ENCODE data around the gene SPIN2A. TPM values are rescaled to one million over a fixed set of nuclear protein-coding genes. Genes with fewer than 3 reads are reported as not detected.
A peak's percentile ranks its signal among the peaks of the same experiment; 100 is the strongest.
"Not testable (repeated sequence)": the region's sequence is repeated elsewhere in the genome, so short reads cannot be mapped to it uniquely, and the experiment has no call there.

Gene SPIN2A
- total RNA-seq, 1 experiment from 2014 or later, result 0.91 TPM

GRCh38 chrX:57119416-57119815, 17.8 kb downstream of the SPIN2A start:
- CTCF ChIA-PET, result no interaction called here

GRCh38 chrX:57117566-57117965, 19.6 kb downstream of the SPIN2A start:
- H3K4me1 ChIP-seq; DNase-seq; H3K4me3 Mint-ChIP-seq (ENCODE audit: unreplicated experiment); H3K4me1 Mint-ChIP-seq (ENCODE audit: low read depth, unreplicated experiment); H3K27me3 Mint-ChIP-seq (ENCODE audit: insufficient read depth, unreplicated experiment); H3K27me3 ChIP-seq (replicated peaks; ENCODE audit: control insufficient read depth, insufficient read depth, low read length); H3K9me3 ChIP-seq; H3K27ac Mint-ChIP-seq (ENCODE audit: unreplicated experiment); H3K36me3 ChIP-seq (ENCODE audit: control insufficient read depth, insufficient read depth, low read length); CTCF ChIA-PET; H3K4me3 ChIP-seq (ENCODE audit: low read depth, low read length); POLR2A ChIA-PET; H3K9me3 Mint-ChIP-seq (ENCODE audit: unreplicated experiment); intact Hi-C loops (cut with micrococcal nuclease; ENCODE audit: unreplicated experiment); BruUV-seq (replicated peaks): not testable (repeated sequence)
- peaks cover 20% of the 10 kb centered on the region for H3K36me3 Mint-ChIP-seq (ENCODE audit: insufficient read depth, unreplicated experiment)

More at GRCh38 chrX:57119416-57119815, 17.8 kb downstream of the SPIN2A start:
- no peaks in the 10 kb centered on the region for H3K27me3 ChIP-seq (replicated peaks; ENCODE audit: control insufficient read depth, insufficient read depth, low read length)
- H3K36me3 Mint-ChIP-seq (ENCODE audit: insufficient read depth, unreplicated experiment), result peaks cover 20% of the 10 kb centered on the region
- H3K27me3 Mint-ChIP-seq (ENCODE audit: insufficient read depth, unreplicated experiment), result no peaks in the 10 kb centered on the region
- no peak overlapping the region for H3K4me3 ChIP-seq (ENCODE audit: low read depth, low read length)
- H3K36me3 ChIP-seq (ENCODE audit: control insufficient read depth, insufficient read depth, low read length), result no peaks in the 10 kb centered on the region
- H3K27ac Mint-ChIP-seq (ENCODE audit: unreplicated experiment), result no peak overlapping the region
- no peaks in the 10 kb centered on the region for H3K9me3 ChIP-seq
- H3K4me1 Mint-ChIP-seq (ENCODE audit: low read depth, unreplicated experiment), result peaks cover 8% of the 10 kb centered on the region
- intact Hi-C loops (cut with micrococcal nuclease; ENCODE audit: unreplicated experiment), result no loop called here
- no peaks in the 10 kb centered on the region for H3K9me3 Mint-ChIP-seq (ENCODE audit: unreplicated experiment)
- POLR2A ChIA-PET, result no interaction called here
- DNase-seq, result no peak
- no TSS peak for BruUV-seq (replicated peaks)
- no peak for TF ChIP-seq CTCF (IDR thresholded peaks at IDR 0.05; ENCODE audit: insufficient read depth in 1 of 2, low read depth in 1 of 2, low read length in 1 of 2, severe bottlenecking in 1 of 2, unreplicated experiment in 1 of 2)
- peak overlapping the region; percentile 20 for H3K4me3 Mint-ChIP-seq (ENCODE audit: unreplicated experiment)
- H3K4me1 ChIP-seq, result no peaks in the 10 kb centered on the region

GRCh38 chrX:57104921-57105398, 32.2 kb downstream of the SPIN2A start:
- ChIA-PET CTCF (no interaction called here), POLR2A (no interaction called here)
- Histone ChIP-seq H3K36me3 (ENCODE audit: control insufficient read depth, insufficient read depth, low read length) (no peaks in the 10 kb centered on the region), H3K4me3 (ENCODE audit: low read depth, low read length) (no peak overlapping the region), H3K27me3 (replicated peaks; ENCODE audit: control insufficient read depth, insufficient read depth, low read length) (no peaks in the 10 kb centered on the region), H3K9me3 (no peaks in the 10 kb centered on the region), H3K4me1 (no peaks in the 10 kb centered on the region)
- intact Hi-C loops (cut with micrococcal nuclease; ENCODE audit: unreplicated experiment), result loop anchor here (5.0 kb wide), 1 partner anchor 182 kb away; the partner anchor contains the start of gene FAAH2
- H3K36me3 Mint-ChIP-seq (ENCODE audit: insufficient read depth, unreplicated experiment), result peaks cover 4% of the 10 kb centered on the region
- DNase-seq, result no peak
- H3K4me1 Mint-ChIP-seq (ENCODE audit: low read depth, unreplicated experiment), result no peaks in the 10 kb centered on the region
- H3K27me3 Mint-ChIP-seq (ENCODE audit: insufficient read depth, unreplicated experiment), result no peaks in the 10 kb centered on the region
- H3K27ac Mint-ChIP-seq (ENCODE audit: unreplicated experiment), result no peak overlapping the region
- H3K9me3 Mint-ChIP-seq (ENCODE audit: unreplicated experiment), result no peaks in the 10 kb centered on the region
- H3K4me3 Mint-ChIP-seq (ENCODE audit: unreplicated experiment), result no peak overlapping the region
- no peak for TF ChIP-seq CTCF (IDR thresholded peaks at IDR 0.05; ENCODE audit: insufficient read depth in 1 of 2, low read depth in 1 of 2, low read length in 1 of 2, severe bottlenecking in 1 of 2, unreplicated experiment in 1 of 2)
- BruUV-seq (replicated peaks), result no TSS peak

- ChIA-PET POLR2A (no interaction called here), CTCF (no interaction called here)
- Histone ChIP-seq H3K27me3 (replicated peaks; ENCODE audit: control insufficient read depth, insufficient read depth, low read length) (no peaks in the 10 kb centered on the region), H3K4me3 (ENCODE audit: low read depth, low read length) (no peak overlapping the region), H3K4me1 (no peaks in the 10 kb centered on the region), H3K9me3 (no peaks in the 10 kb centered on the region), H3K36me3 (ENCODE audit: control insufficient read depth, insufficient read depth, low read length) (no peaks in the 10 kb centered on the region)
- no peaks in the 10 kb centered on the region for H3K27me3 Mint-ChIP-seq (ENCODE audit: insufficient read depth, unreplicated experiment)
- intact Hi-C loops (cut with micrococcal nuclease; ENCODE audit: unreplicated experiment), result loop anchor here (5.0 kb wide), 1 partner anchor 183 kb away; the partner anchor contains the start of gene FAAH2
- peak in 1 of 2 experiments; percentile 35 for TF ChIP-seq CTCF (IDR thresholded peaks at IDR 0.05; ENCODE audit: insufficient read depth in 1 of 2, low read depth in 1 of 2, low read length in 1 of 2, severe bottlenecking in 1 of 2, unreplicated experiment in 1 of 2)
- peak in 1 of 2 experiments; percentile 10 for DNase-seq
- no peak overlapping the region for H3K4me3 Mint-ChIP-seq (ENCODE audit: unreplicated experiment)
- H3K36me3 Mint-ChIP-seq (ENCODE audit: insufficient read depth, unreplicated experiment), result peaks cover 4% of the 10 kb centered on the region
- no peaks in the 10 kb centered on the region for H3K4me1 Mint-ChIP-seq (ENCODE audit: low read depth, unreplicated experiment)
- BruUV-seq (replicated peaks), result no TSS peak
- H3K9me3 Mint-ChIP-seq (ENCODE audit: unreplicated experiment), result no peaks in the 10 kb centered on the region
- no peak overlapping the region for H3K27ac Mint-ChIP-seq (ENCODE audit: unreplicated experiment)
Measured at GRCh38 chrX:57104406-57104805, 32.8 kb downstream of the SPIN2A start.
